Kidney epithelial cell (primary cell): Measurements from ENCODE around the gene B3GAT1. TPM values are rescaled to one million over a fixed set of nuclear protein-coding genes. Genes with fewer than 3 reads are reported as not detected.
A peak's percentile ranks its signal among the peaks of the same experiment; 100 is the strongest.

Source experiments
- DNase-seq: peaks from one replicate; pipeline ENCODE4 v3.0.0-alpha.2; 2010; ENCODE audit warnings: low read depth
- H3K27me3 ChIP-seq: 2 replicates; pipeline ENCODE4 v1.6.0; 2011; ENCODE audit warnings: low read length; ENCODE audit not compliant: control insufficient read depth, insufficient read depth
- H3K36me3 ChIP-seq: 2 replicates; pipeline ENCODE4 v1.5.1; 2011; ENCODE audit warnings: low read length; ENCODE audit not compliant: control insufficient read depth, insufficient read depth
- H3K4me3 ChIP-seq: 2 replicates; pipeline ENCODE4 v1.5.1; 2011; ENCODE audit warnings: low read depth, mild to moderate bottlenecking, control low read depth, low read length
- total RNA-seq: library from RNA; depleted of rRNA; stranded (reverse); fragments of >200 nt; gene quantifications from 2 replicates; pipeline ENCODE4 v1.2.3, GENCODE V29; 2015
- TF ChIP-seq, protein P1 (sequence below): IDR thresholded peaks from 2 replicates; pipeline ENCODE4 v1.5.1; 2011; ENCODE audit warnings: mild to moderate bottlenecking, moderate library complexity, low read length, control low read depth, inconsistent platforms; ENCODE audit not compliant: insufficient read depth, poor library complexity, severe bottlenecking

The B3GAT1 gene
- total RNA-seq, 1 donor from 2014 or later = 0.71 TPM

GRCh38 chr11:134394311-134394710 lies 17.7 kb downstream of the B3GAT1 start:
- DNase-seq = no peak
- no peaks in the 10 kb centered on the region for H3K36me3 ChIP-seq
- no peaks in the 10 kb centered on the region for H3K27me3 ChIP-seq
- TF ChIP-seq, protein P1, sequence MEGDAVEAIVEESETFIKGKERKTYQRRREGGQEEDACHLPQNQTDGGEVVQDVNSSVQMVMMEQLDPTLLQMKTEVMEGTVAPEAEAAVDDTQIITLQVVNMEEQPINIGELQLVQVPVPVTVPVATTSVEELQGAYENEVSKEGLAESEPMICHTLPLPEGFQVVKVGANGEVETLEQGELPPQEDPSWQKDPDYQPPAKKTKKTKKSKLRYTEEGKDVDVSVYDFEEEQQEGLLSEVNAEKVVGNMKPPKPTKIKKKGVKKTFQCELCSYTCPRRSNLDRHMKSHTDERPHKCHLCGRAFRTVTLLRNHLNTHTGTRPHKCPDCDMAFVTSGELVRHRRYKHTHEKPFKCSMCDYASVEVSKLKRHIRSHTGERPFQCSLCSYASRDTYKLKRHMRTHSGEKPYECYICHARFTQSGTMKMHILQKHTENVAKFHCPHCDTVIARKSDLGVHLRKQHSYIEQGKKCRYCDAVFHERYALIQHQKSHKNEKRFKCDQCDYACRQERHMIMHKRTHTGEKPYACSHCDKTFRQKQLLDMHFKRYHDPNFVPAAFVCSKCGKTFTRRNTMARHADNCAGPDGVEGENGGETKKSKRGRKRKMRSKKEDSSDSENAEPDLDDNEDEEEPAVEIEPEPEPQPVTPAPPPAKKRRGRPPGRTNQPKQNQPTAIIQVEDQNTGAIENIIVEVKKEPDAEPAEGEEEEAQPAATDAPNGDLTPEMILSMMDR = no peak
- H3K4me3 ChIP-seq = no peak overlapping the region

GRCh38 chr11:134393638-134394037 lies 18.4 kb downstream of the B3GAT1 start:
- TF ChIP-seq, protein P1 = peak; percentile 10
- Histone ChIP-seq H3K27me3 (no peaks in the 10 kb centered on the region), H3K36me3 (no peaks in the 10 kb centered on the region), H3K4me3 (no peak overlapping the region)
- DNase-seq = no peak

DNA sequence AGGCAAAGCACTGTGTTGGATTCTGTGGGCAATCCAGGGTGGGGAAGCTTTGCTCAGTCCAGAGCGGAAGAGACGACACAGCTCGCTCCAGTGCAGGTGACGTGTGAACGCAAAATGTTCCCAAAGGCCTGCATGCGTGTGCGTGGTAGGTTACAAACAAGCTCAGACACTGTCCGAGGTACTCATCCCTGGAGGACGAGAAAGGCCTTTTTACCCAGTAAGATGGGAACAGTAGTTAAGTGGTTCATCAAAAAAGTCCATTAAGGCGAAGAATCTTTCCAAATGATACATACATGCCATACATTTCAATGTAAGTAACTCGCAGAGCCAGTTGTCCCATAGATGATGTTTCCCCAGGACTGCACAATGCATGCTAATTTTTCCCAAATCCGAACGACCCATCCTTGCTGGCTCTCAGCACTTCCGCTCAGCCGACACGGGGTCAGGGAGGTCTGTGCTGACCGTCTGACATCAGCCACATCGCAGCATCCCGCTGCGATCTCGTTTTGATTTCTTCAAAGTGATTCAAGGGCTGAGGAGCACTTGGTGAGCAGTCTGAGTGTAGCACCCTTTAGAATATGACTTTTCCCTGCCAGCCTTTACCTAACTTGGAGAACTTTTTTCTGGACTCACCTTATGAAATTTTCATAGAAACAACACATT lies 19.0 kb downstream of the B3GAT1 start:
- Histone ChIP-seq H3K27me3 (no peaks in the 10 kb centered on the region), H3K4me3 (no peak overlapping the region), H3K36me3 (no peaks in the 10 kb centered on the region)
- no peak for DNase-seq
- TF ChIP-seq, protein P1 = no peak

DNA sequence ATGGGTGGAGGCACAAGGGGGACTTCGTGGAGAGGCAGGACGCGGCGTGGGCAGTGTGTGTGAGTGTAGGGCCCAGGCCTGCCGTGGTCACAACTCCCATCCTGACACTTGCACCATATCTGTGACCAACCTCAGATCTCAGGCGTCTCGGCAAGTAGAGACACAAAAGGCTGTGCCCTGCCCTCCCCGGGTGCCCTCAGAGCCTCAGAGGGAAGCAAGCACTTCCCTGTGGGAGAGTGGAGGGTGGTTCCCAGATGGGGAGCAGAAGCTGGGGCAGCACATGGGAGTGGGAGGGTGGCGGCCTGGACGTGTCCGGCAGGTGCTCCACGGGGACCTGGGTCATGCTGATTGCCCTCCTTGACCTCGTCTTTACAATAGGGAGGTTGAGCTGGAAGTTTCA lies 20.4 kb downstream of the B3GAT1 start:
- TF ChIP-seq, protein P1 = no peak
- Histone ChIP-seq H3K4me3 (no peak overlapping the region), H3K36me3 (no peaks in the 10 kb centered on the region), H3K27me3 (no peaks in the 10 kb centered on the region)
- DNase-seq = no peak

DNA sequence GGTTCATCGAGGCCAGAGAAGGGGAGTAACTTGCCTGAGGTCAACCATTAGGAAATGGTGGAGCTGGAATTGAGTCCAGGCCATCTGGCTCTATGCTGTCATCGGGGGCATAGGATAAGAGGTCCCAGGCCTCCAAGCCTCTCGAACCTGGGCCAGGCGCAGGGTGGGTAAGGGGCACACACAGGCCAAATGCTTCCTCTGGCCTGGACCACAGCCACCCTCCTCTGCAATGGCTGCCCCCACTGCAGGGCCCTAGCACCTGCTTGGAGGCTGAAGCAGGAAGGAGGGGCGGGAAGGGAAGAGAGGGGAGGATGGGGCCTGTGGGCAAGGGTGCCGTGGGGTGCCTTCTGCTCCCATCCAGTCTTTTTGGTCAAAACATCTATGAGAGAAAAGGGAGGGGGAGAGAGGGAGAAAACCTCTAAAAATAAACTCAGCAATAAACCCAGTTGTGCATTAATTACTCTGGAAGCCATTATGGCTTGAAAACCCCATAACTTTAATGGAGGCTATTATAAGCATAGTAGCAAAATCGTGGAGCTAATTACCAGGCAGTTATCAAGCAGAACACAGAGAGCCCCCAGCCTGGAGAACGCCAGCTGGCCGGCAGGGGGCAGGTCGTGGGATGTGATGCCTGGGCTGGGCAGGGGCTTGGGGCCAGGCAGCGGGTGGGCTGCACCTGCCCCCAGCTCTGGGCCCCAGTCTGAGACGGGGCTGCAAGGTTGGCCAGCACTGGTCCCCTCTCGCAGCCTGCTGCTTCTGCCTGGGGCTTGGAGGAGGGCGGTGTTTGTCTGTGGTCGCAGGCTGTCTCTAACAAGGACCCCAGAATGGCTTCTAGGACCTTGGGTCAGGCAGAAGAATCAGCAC lies 21.1 kb downstream of the B3GAT1 start:
- TF ChIP-seq, protein P1 = no peak

More for the DNA sequence above, 21.1 kb downstream of the B3GAT1 start:
- no peak for DNase-seq
- Histone ChIP-seq H3K36me3 (no peaks in the 10 kb centered on the region), H3K27me3 (no peaks in the 10 kb centered on the region), H3K4me3 (no peak overlapping the region)
